HG03135 (cell line): Measurements from ENCODE around the gene GPA33.

Experiments
- ATAC-seq: cut with Tn5 transposase; IDR thresholded peaks from one replicate; pipeline ENCODE4 v1.9.1; 2021; ENCODE audit warnings: mild to moderate bottlenecking, moderate library complexity; ENCODE audit not compliant: unreplicated experiment

Gene GPA33

GRCh38 chr1:167118188-167118587 lies 28.0 kb upstream of the GPA33 start:
- no peak for ATAC-seq

- no peak for ATAC-seq
Observed at GRCh38 chr1:167117225-167117624, 27.0 kb upstream of the GPA33 start.

- no peak for ATAC-seq
Observed at GRCh38 chr1:167116174-167116573, 26.0 kb upstream of the GPA33 start.

GRCh38 chr1:167115655-167116054 lies 25.5 kb upstream of the GPA33 start:
- no peak for ATAC-seq

- ATAC-seq = no peak
Observed at GRCh38 chr1:167114725-167115124, 24.5 kb upstream of the GPA33 start.

- no peak for ATAC-seq
Observed at GRCh38 chr1:167111868-167112709, 21.9 kb upstream of the GPA33 start.

GRCh38 chr1:167110586-167110985 lies 20.4 kb upstream of the GPA33 start:
- no peak for ATAC-seq

GRCh38 chr1:167109125-167109524 lies 18.9 kb upstream of the GPA33 start:
- ATAC-seq = no peak

- no peak for ATAC-seq
Observed at GRCh38 chr1:167107456-167107855, 17.3 kb upstream of the GPA33 start.

- ATAC-seq = no peak
Observed at GRCh38 chr1:167106119-167106461, 15.9 kb upstream of the GPA33 start.

- no peak for ATAC-seq
Observed at GRCh38 chr1:167105271-167106118, 15.3 kb upstream of the GPA33 start.

- peak; percentile 61 for ATAC-seq
Observed at GRCh38 chr1:167104256-167104633, 14.1 kb upstream of the GPA33 start.

GRCh38 chr1:167102906-167103573 lies 12.9 kb upstream of the GPA33 start:
- no peak for ATAC-seq

GRCh38 chr1:167101754-167102153 lies 11.6 kb upstream of the GPA33 start:
- ATAC-seq = no peak

- no peak for ATAC-seq
Observed at GRCh38 chr1:167100730-167101129, 10.6 kb upstream of the GPA33 start.

- no peak for ATAC-seq
Observed at GRCh38 chr1:167099851-167100250, 9.7 kb upstream of the GPA33 start.

- ATAC-seq = no peak
Observed at GRCh38 chr1:167095368-167095767, 5.2 kb upstream of the GPA33 start.

- ATAC-seq = no peak
Observed at GRCh38 chr1:167094690-167095089, 4.5 kb upstream of the GPA33 start.

- ATAC-seq = no peak
Observed at GRCh38 chr1:167093846-167094516, 3.8 kb upstream of the GPA33 start, which contains the start of gene STYXL2. Gene STYXL2 (plus strand): TSS chr1:167094075. CDS start chr1:167094850, 775 bp downstream.

- no peak for ATAC-seq
Observed at GRCh38 chr1:167092653-167093052, 2.5 kb upstream of the GPA33 start.

- ATAC-seq = no peak
Observed at GRCh38 chr1:167089939-167090313, 251 bp downstream of the GPA33 start.
